H4 (cell line): ENCODE measurements around the gene SLC38A2. TPM values are rescaled to one million over a fixed set of nuclear protein-coding genes. Genes with fewer than 3 reads are reported as not detected.
"Not testable (repeated sequence)": the region's sequence is repeated elsewhere in the genome, so short reads cannot be mapped to it uniquely, and the experiment has no call there.

Source experiments
- DNase-seq: peaks from one replicate; pipeline ENCODE4 v3.0.0-alpha.2; 2015; ENCODE audit warnings: low spot score
- total RNA-seq: library from RNA; depleted of rRNA; stranded (reverse); fragments of >200 nt; shearing (Covaris generic); gene quantifications from 2 replicates; pipeline ENCODE4 v1.2.3, GENCODE V29; 2014

The SLC38A2 gene
- total RNA-seq, 1 experiment from 2014 or later, result 263 TPM

- no peak for DNase-seq
Measured at GRCh38 chr12:46361667-46362034, 10.9 kb downstream of the SLC38A2 start.

- DNase-seq, result no peak
Measured at GRCh38 chr12:46360908-46361666, 11.5 kb downstream of the SLC38A2 start.

GRCh38 chr12:46360370-46360769 is 12.2 kb downstream of the SLC38A2 start:
- DNase-seq, result no peak

DNA sequence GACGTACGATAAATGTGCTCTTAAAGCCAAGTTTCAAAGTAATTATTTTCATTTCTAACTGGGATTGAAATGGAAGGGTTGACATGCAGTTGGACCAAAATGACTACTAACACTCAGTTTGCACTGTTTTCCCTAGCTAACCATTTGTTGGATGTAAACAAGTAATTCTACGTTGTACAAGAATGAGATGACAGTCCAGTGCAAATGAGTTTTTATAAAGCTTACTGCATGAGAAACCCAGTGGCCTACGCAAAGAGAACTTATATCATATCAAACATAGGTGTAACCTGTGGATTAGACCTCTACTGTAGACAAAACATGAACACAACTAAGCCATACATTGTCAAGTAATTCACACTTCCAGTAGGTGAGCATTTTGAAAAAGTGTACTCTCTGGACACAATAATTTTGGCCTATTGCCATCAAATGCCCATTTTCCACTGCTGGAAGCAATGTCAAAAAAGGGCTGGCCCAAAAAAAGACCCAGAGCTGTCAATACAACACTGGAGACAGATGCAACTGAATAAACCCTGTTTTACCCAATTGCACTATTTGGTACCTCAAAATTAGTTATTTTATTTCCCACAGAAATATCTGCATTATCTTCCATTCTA is 12.8 kb downstream of the SLC38A2 start:
- DNase-seq, result no peak

- no peak for DNase-seq
Measured at GRCh38 chr12:46358791-46359666, 13.5 kb downstream of the SLC38A2 start.

- DNase-seq, result no peak
Measured at GRCh38 chr12:46358325-46358700, 14.3 kb downstream of the SLC38A2 start.

- peak; percentile 38 for DNase-seq
Measured at GRCh38 chr12:46357438-46358324, 14.9 kb downstream of the SLC38A2 start.

DNA sequence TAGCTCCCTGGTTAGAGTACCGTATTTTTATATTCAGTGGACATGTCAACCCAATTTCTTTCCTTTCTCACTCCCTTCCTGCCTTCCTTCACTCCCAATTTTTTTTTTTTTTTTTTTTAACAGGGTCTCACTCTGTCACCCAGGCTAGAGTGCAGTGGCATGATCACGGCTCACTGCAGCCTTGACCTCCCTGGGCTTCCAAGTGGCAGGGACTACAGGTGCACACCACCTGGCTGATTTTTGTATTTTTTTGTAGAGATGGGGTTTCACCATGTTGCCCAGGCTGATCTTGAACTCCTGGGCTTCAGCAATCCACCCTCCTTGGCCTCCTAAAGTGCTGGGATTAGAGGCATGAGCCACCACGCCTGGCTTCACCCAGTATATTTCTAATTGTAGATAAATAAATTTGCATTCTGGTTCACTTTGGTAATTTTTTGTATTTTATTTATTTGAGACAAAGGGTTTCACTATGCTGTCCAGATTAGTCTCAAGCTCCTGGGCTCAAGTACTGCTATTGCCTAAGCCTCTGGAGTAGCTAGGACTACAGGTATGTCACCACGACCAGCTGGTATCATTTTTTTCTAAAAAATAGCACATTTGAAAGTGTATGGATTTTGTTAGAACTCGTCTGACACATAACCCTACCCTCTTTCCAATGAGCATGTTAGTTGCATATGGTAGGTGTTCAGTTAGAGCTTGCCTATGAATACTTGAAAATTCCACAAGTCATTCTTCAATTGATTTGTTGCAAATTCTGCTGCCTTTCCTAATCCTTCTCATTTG is 15.7 kb downstream of the SLC38A2 start:
- no peak for DNase-seq

DNA sequence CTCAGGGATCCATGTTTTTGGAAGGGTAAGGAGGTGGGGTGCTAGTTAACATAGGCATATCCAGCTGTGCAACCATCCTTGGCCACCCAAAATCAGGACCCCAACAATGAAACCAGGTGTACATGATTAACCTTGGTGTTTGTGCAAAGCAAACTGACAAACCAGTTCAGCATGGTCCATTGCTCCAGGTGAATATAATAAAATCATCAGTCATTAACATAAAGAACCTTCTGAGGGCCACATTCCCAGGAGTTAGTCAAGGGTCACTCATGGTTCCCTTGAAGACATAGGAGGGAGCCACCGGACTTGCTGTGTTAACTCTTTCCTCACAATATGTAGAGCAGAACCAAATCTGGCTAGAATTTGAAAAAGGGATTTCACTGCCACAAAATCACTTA is 17.8 kb downstream of the SLC38A2 start:
- no peak for DNase-seq

GRCh38 chr12:46354111-46354801 is 18.3 kb downstream of the SLC38A2 start:
- DNase-seq, result no peak

DNA sequence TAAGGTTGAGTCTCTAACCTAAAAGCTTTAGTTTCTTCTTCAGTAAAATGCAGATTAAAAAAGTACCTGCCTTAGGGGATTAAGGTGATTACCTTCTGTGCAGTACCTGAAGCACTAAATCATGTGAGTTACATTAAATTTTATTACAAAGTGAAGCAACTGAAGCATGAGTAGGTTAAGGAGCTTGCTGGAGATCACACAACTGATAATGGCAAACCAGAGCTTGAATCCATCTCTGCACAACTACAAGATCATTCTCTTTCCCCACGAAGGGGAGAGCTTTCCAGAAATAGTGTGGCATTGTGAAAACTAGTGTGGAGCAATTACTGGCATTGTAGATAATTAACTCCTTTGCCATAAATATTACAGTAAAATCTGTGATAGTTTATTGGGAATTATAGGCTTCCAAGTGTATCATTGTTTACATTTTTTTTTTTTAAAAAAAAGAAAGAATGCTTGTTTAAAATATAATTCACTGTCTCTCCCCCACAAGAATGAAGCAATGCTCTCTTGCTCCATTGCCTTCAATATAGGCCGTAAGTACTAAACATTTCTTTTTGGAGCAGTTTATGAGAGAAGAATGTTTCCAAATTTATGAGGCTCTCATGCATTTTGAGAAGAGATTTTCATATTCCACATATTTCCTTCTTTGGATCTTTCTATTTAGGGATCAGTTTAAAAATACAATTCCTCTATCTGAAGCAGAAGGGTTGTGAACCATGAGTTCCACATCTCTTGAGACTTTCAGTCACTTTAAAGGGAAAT is 20.5 kb downstream of the SLC38A2 start:
- DNase-seq, result no peak

DNA sequence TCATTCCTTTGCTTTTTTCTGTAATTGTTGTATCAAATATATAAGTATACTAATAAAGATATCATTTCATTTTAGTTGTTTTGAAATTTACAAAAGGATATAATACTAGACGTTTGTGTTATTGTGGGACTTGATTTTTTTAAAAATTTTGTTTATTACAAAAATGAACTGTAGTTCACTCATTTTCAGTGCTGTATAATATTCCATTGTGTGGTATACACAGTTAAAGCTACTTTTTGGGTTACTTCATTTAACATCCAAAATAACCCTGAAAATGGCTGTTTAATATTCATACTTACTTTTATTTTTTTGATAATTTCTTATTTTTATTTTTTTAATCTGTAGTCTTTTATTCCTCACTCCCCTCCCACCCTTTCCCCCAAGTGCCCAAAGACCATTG is 21.4 kb downstream of the SLC38A2 start:
- no peak for DNase-seq

DNA sequence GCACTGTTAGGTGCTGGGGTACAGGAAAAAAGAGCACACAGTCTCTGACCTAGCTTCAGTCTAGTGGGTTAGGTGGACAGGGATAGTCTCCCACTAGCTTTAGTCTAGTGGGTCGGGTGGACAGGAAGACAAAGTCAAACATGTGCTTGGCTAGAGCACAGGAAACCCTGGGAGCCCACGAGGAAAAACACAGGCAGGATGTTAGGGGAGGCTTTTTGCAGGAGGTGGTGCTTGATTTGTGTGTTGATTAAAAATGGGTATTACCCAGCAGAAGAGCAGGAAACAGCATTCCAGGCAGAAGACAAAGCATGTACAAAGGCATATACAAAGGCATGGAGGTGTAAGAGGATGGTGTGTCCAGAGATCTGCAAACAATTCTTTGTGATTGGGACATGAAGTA is 23.3 kb downstream of the SLC38A2 start:
- DNase-seq, result no peak

- peak; percentile 79 for DNase-seq
Measured at GRCh38 chr12:46343118-46343852, 29.3 kb downstream of the SLC38A2 start.

GRCh38 chr12:46342562-46343033 is 30.0 kb downstream of the SLC38A2 start:
- peak; percentile 69 for DNase-seq

DNA sequence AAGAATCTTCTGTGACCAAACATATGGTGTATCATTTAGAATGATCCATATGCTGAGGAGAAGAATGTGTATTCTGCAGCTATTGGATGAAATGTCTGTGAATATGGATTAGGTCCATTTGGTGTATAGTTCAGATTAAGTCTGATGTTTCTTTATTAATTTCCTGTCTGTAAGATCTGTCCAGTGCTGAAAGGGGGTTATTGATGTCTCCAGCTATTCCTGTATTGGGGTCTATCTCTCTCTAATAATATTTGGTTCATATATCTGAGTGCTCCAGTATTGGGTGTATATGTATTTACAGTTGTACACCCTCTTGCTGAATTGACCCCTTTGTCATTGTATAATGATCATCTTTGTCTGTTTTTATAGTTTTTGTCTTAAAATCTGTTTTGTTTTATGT is 33.5 kb downstream of the SLC38A2 start:
- DNase-seq, result no peak

DNA sequence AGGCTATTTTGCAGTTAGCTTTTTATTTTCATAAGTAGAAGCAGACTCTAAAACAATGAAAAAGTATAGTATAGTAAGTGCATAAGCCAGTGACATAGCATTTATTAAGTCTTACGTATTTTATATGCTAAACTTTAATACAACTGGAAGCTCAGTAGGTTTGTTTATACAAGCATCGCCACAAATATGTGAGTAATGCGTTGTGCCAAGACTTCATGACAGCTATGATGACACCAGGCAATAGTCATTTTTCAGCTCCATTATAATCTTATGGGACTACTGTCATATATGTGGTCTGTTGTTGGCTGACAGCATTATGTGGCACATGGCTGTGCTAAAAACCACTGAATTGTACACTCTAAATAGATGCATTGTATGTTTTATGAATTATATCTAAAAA is 40.3 kb downstream of the SLC38A2 start:
- DNase-seq, result peak; percentile 66

DNA sequence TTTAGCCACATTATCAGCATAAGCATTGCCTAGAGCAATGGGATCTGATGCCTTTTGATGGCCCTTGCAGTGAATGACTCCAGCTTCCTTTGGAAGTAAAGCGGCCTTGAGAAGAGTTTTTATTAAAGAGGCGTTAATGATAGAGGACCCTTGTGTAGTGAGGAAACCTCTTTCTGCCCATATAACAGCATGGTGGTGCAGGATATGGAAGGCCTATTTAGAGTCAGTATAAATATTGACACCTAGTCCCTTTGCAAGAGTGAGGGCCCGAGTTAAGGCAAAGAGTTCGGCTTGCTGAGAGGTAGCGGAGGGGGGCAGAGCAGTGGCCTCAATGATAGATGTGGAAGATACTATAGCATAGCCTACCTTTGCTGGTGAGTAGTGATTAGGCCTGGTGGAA is 47.5 kb downstream of the SLC38A2 start:
- DNase-seq, result not testable (repeated sequence)

- no peak for DNase-seq
Measured at GRCh38 chr12:46320731-46321130, 51.8 kb downstream of the SLC38A2 start.
